WTC11 (cell line): ENCODE results near the gene C2orf76.

Experiments
- ESRRA ChIP-seq: sonication (generic); formaldehyde crosslinking; IDR thresholded peaks from 2 replicates; pipeline ENCODE4 v1.8.1; 2022; ENCODE audit warnings: mild to moderate bottlenecking, missing genetic modification reagents, borderline replicate concordance
- FOXJ3 ChIP-seq: sonication (generic); formaldehyde crosslinking; IDR thresholded peaks from 2 replicates; pipeline ENCODE4 v1.9.0; 2021; ENCODE audit warnings: missing genetic modification reagents, mild to moderate bottlenecking, borderline replicate concordance
- MYBL2 ChIP-seq: sonication (generic); formaldehyde crosslinking; IDR thresholded peaks from 2 replicates; pipeline ENCODE4 v1.8.1; 2023; ENCODE audit warnings: mild to moderate bottlenecking, moderate library complexity, missing genetic modification reagents
- ZNF138 ChIP-seq: sonication (generic); formaldehyde crosslinking; conservative IDR thresholded peaks from 2 replicates; pipeline ENCODE4 v1.8.1; 2022; ENCODE audit warnings: mild to moderate bottlenecking, moderate library complexity, missing genetic modification reagents
- TF ChIP-seq, protein P1 (sequence below): fragments of 200-600 bp; IDR thresholded peaks from 2 replicates; pipeline ENCODE4 v1.8.0; 2022; ENCODE audit warnings: antibody characterized with exemption
- TF ChIP-seq, protein P2 (sequence below): sonication (generic); formaldehyde crosslinking; IDR thresholded peaks from 2 replicates; pipeline ENCODE4 v1.8.1; 2023; ENCODE audit warnings: mild to moderate bottlenecking, missing genetic modification reagents, moderate library complexity
- TF ChIP-seq, protein P3 (sequence below): sonication (generic); formaldehyde crosslinking; IDR thresholded peaks from 2 replicates; pipeline ENCODE4 v1.8.0; 2022; ENCODE audit warnings: mild to moderate bottlenecking, missing genetic modification reagents

DNA sequence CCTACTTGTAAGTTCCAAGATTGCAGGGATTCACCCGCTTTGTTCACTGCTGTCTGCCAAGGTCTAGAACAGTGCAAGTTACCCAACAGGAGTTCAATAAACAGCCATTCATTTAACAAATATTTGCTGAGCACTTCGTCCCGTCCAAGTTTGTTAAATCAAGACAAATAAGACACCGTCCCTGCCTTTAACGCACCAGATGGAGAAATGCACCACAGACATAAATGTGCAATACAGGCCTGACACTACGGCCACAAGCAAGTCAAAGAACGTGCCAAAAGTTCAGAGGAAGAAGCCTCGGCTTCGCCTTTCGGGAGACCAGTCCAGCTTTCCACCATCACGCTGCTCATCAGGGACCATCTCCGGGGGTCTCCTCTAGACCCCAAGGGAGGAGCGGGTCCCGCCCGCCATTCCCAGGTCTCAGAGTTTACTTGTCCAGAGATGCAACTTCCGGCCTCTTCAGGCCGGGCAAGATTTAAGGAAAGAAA is 429 bp downstream of the C2orf76 start:
- TF ChIP-seq, protein P1, sequence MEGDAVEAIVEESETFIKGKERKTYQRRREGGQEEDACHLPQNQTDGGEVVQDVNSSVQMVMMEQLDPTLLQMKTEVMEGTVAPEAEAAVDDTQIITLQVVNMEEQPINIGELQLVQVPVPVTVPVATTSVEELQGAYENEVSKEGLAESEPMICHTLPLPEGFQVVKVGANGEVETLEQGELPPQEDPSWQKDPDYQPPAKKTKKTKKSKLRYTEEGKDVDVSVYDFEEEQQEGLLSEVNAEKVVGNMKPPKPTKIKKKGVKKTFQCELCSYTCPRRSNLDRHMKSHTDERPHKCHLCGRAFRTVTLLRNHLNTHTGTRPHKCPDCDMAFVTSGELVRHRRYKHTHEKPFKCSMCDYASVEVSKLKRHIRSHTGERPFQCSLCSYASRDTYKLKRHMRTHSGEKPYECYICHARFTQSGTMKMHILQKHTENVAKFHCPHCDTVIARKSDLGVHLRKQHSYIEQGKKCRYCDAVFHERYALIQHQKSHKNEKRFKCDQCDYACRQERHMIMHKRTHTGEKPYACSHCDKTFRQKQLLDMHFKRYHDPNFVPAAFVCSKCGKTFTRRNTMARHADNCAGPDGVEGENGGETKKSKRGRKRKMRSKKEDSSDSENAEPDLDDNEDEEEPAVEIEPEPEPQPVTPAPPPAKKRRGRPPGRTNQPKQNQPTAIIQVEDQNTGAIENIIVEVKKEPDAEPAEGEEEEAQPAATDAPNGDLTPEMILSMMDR: no peak
- TF ChIP-seq, protein P2, sequence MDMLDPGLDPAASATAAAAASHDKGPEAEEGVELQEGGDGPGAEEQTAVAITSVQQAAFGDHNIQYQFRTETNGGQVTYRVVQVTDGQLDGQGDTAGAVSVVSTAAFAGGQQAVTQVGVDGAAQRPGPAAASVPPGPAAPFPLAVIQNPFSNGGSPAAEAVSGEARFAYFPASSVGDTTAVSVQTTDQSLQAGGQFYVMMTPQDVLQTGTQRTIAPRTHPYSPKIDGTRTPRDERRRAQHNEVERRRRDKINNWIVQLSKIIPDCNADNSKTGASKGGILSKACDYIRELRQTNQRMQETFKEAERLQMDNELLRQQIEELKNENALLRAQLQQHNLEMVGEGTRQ (CRISPR knock-in tag): no peak
- TF ChIP-seq MYBL2 (CRISPR knock-in tag) (no peak), ESRRA (CRISPR knock-in tag) (no peak), FOXJ3 (CRISPR knock-in tag) (no peak), ZNF138 (CRISPR knock-in tag) (no peak)
- TF ChIP-seq, protein P3, sequence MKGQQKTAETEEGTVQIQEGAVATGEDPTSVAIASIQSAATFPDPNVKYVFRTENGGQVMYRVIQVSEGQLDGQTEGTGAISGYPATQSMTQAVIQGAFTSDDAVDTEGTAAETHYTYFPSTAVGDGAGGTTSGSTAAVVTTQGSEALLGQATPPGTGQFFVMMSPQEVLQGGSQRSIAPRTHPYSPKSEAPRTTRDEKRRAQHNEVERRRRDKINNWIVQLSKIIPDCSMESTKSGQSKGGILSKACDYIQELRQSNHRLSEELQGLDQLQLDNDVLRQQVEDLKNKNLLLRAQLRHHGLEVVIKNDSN (CRISPR knock-in tag): no peak
